ENCODE measurements around the gene ATXN10.
"Not testable (repeated sequence)": the region's sequence is repeated elsewhere in the genome, so short reads cannot be mapped to it uniquely, and the experiment has no call there.

ATXN10 gene

GRCh38 chr22:45671783-45672563, at the start of gene ATXN10:
ATXN10 (plus strand) TSS chr22:45671834; CDS start chr22:45672064, 230 bp downstream.
- DNase-seq: peak; percentile 32

GRCh38 chr22:45621836-45622600, 49.6 kb upstream of the ATXN10 start:
- no peak for DNase-seq

- DNase-seq: not testable (repeated sequence)
Measured at GRCh38 chr22:45623464-45624145, 48.0 kb upstream of the ATXN10 start.

GRCh38 chr22:45626198-45626651, 45.4 kb upstream of the ATXN10 start:
- no peak for DNase-seq

- DNase-seq: no peak
Measured at GRCh38 chr22:45627489-45628233, 44.0 kb upstream of the ATXN10 start.

GRCh38 chr22:45628515-45628914, 43.1 kb upstream of the ATXN10 start:
- no peak for DNase-seq

- no peak for DNase-seq
Measured at GRCh38 chr22:45629469-45630089, 42.1 kb upstream of the ATXN10 start.

- DNase-seq: no peak
Measured at GRCh38 chr22:45630436-45630835, 41.2 kb upstream of the ATXN10 start.

GRCh38 chr22:45631140-45631840, 40.3 kb upstream of the ATXN10 start:
- no peak for DNase-seq

GRCh38 chr22:45631841-45632238, 39.8 kb upstream of the ATXN10 start:
- no peak for DNase-seq

- DNase-seq: no peak
Measured at GRCh38 chr22:45632791-45633515, 38.7 kb upstream of the ATXN10 start.

GRCh38 chr22:45636683-45637082, 35.0 kb upstream of the ATXN10 start:
- no peak for DNase-seq

- DNase-seq: no peak
Measured at GRCh38 chr22:45638197-45638596, 33.4 kb upstream of the ATXN10 start.

GRCh38 chr22:45638834-45639746, 32.5 kb upstream of the ATXN10 start:
- no peak for DNase-seq

GRCh38 chr22:45639747-45640102, 31.9 kb upstream of the ATXN10 start:
- DNase-seq: no peak

GRCh38 chr22:45640291-45640940, 31.2 kb upstream of the ATXN10 start:
- no peak for DNase-seq

- DNase-seq: no peak
Measured at GRCh38 chr22:45640941-45641621, 30.6 kb upstream of the ATXN10 start.

GRCh38 chr22:45642986-45643385, 28.6 kb upstream of the ATXN10 start:
- no peak for DNase-seq

- no peak for DNase-seq
Measured at GRCh38 chr22:45644714-45645113, 26.9 kb upstream of the ATXN10 start.

Data from NCI-H2107 (cell line).